Suprapubic skin (tissue), 4 donors: ENCODE measurements around the gene PVR.

Source experiments
- CTCF ChIP-seq, 2 donors: fragments of 200-600 bp in 1 of 2; fragments of 450-650 bp in 1 of 2; sonication (generic) in 1 of 2; IDR thresholded peaks; one replicate each; pipeline ENCODE4 v1.5.1; 2016 to 2019; ENCODE audit warnings: antibody characterized with exemption in 2 of 2, mild to moderate bottlenecking in 1 of 2, moderate library complexity in 1 of 2
- EP300 ChIP-seq: sonication (generic); formaldehyde crosslinking; IDR thresholded peaks from one replicate; pipeline ENCODE4 v1.6.1; 2017; ENCODE audit warnings: antibody characterized with exemption
- POLR2A ChIP-seq, 2 donors: fragments of 450-650 bp; IDR thresholded peaks; one replicate each; pipeline ENCODE4 v1.6.1; 2017; ENCODE audit warnings: antibody characterized with exemption in 2 of 2, mild to moderate bottlenecking in 2 of 2, moderate library complexity in 2 of 2
- POLR2AphosphoS5 ChIP-seq, 3 donors: sonication (generic); formaldehyde crosslinking; IDR thresholded peaks; one replicate each; pipeline ENCODE4 v1.6.1; 2017; ENCODE audit warnings: antibody characterized with exemption in 3 of 3

GRCh38 chr19:44661205-44661604 lies 17.5 kb downstream of the PVR start:
- TF ChIP-seq EP300 (no peak), CTCF (IDR thresholded peaks at IDR 0.05) (no peak), POLR2AphosphoS5 (IDR thresholded peaks at IDR 0.05) (no peak), POLR2A (IDR thresholded peaks at IDR 0.05) (no peak)
